ENCODE results near the gene FOXL1. TPM values are rescaled to one million over a fixed set of nuclear protein-coding genes. Genes with fewer than 3 reads are reported as not detected.

The FOXL1 gene
- total and polyA plus RNA-seq, 12 donors, result 0.40 to 1.9 (median 0.84) TPM

GRCh38 chr16:86602521-86602920 is 24.2 kb downstream of the FOXL1 start:
- Histone ChIP-seq H3K4me3 (no peak overlapping the region), H3K4me1 (no peaks in the 10 kb centered on the region), H3K27me3 (peaks cover 0 to 53% (median 9%) of the 10 kb centered on the region in 7 donors), H3K9me3 (no peaks in the 10 kb centered on the region), H3K27ac (no peak overlapping the region), H3K36me3 (no peaks in the 10 kb centered on the region)
- intact Hi-C loops (cut with DNase I), result no loop called here
- ATAC-seq, result no peak
- no peak for TF ChIP-seq CTCF (IDR thresholded peaks at IDR 0.05)
- 55 to 59% methylated on average over 4 of the region's 4 CpGs for WGBS, 2 donors
- DNase-seq, result no peak

GRCh38 chr16:86604436-86605193 is 26.3 kb downstream of the FOXL1 start:
- H3K4me1 ChIP-seq, result peaks cover 0 to 8% (median 0%) of the 10 kb centered on the region in 9 donors
- DNase-seq (no peak), ATAC-seq (no peak)
- no peaks in the 10 kb centered on the region for H3K36me3 ChIP-seq
- WGBS, 2 donors, result 78% methylated on average over 16 of the region's 16 CpGs
- intact Hi-C loops (cut with DNase I), result no loop called here
- H3K9me3 ChIP-seq, result no peaks in the 10 kb centered on the region
- H3K4me3 ChIP-seq, result peak overlapping the region in 2 of 10 donors; percentile 11 to 45
- H3K27ac ChIP-seq, result no peak overlapping the region
- no peak for TF ChIP-seq CTCF (IDR thresholded peaks at IDR 0.05)
- peaks cover 0 to 43% (median 6%) of the 10 kb centered on the region in 7 donors for H3K27me3 ChIP-seq

GRCh38 chr16:86605950-86606349 is 27.6 kb downstream of the FOXL1 start:
- no peaks in the 10 kb centered on the region for H3K36me3 ChIP-seq
- no peak overlapping the region for H3K27ac ChIP-seq
- DNase-seq (no peak), ATAC-seq (no peak)
- H3K4me3 ChIP-seq, result no peak overlapping the region
- H3K27me3 ChIP-seq, result peaks cover 0 to 44% (median 11%) of the 10 kb centered on the region in 7 donors
- peaks cover 0 to 17% (median 3%) of the 10 kb centered on the region in 9 donors for H3K4me1 ChIP-seq
- intact Hi-C loops (cut with DNase I), result no loop called here
- no peak for TF ChIP-seq CTCF (IDR thresholded peaks at IDR 0.05)
- H3K9me3 ChIP-seq, result no peaks in the 10 kb centered on the region
- WGBS, 2 donors, result 97 to 100% methylated on average over 3 of the region's 3 CpGs

GRCh38 chr16:86608301-86608747 is 30.0 kb downstream of the FOXL1 start:
- Histone ChIP-seq H3K27ac (peak overlapping the region in 1 of 10 donors; percentile 19), H3K4me3 (no peak overlapping the region), H3K27me3 (peaks cover 0 to 36% (median 9%) of the 10 kb centered on the region in 7 donors), H3K9me3 (no peaks in the 10 kb centered on the region), H3K4me1 (peaks cover 0 to 32% (median 8%) of the 10 kb centered on the region in 9 donors), H3K36me3 (no peaks in the 10 kb centered on the region)
- intact Hi-C loops (cut with DNase I), result no loop called here
- whole genome bisulfite sequencing, 2 donors, result 58 to 60% methylated on average over 2 of the region's 2 CpGs
- TF ChIP-seq CTCF (IDR thresholded peaks at IDR 0.05), result no peak
- DNase-seq, result no peak
- ATAC-seq, result peak in 4 of 8 donors; percentile 30 to 54 (median 38)

All from heart right ventricle (tissue), 16 donors.